HEK293T (cell line): Measurements from ENCODE around the gene GDF2.

Experiments used
- ARNT ChIP-seq: fragments of 450-650 bp; IDR thresholded peaks from 2 replicates; pipeline ENCODE4 v1.6.1; 2017; ENCODE audit warnings: mild to moderate bottlenecking
- BHLHE40 ChIP-seq: fragments of 450-650 bp; IDR thresholded peaks from 2 replicates; pipeline ENCODE4 v1.6.1; 2016; ENCODE audit warnings: mild to moderate bottlenecking, moderate library complexity, borderline replicate concordance
- ELF4 ChIP-seq: fragments of 450-650 bp; IDR thresholded peaks from 2 replicates; pipeline ENCODE4 v1.6.1; 2017; ENCODE audit warnings: antibody characterized with exemption
- FOXK2 ChIP-seq: fragments of 450-650 bp; IDR thresholded peaks from 2 replicates; pipeline ENCODE4 v1.6.1; 2016; ENCODE audit warnings: mild to moderate bottlenecking
- FOXM1 ChIP-seq: fragments of 450-650 bp; IDR thresholded peaks from 2 replicates; pipeline ENCODE4 v1.6.1; 2017; ENCODE audit warnings: mild to moderate bottlenecking, borderline replicate concordance
- HDGF ChIP-seq: fragments of 450-650 bp; IDR thresholded peaks from 2 replicates; pipeline ENCODE4 v1.6.1; 2017; ENCODE audit warnings: antibody characterized with exemption, borderline replicate concordance
- LEF1 ChIP-seq: fragments of 450-650 bp; IDR thresholded peaks from 2 replicates; pipeline ENCODE4 v1.6.1; 2017; ENCODE audit warnings: mild to moderate bottlenecking, borderline replicate concordance
- SP1 ChIP-seq: fragments of 450-650 bp; IDR thresholded peaks from 2 replicates; pipeline ENCODE4 v1.6.1; 2017
- SUZ12 ChIP-seq: fragments of 450-650 bp; IDR thresholded peaks from 2 replicates; pipeline ENCODE4 v1.6.1; 2016; ENCODE audit warnings: mild to moderate bottlenecking
- TARDBP ChIP-seq: fragments of 450-650 bp; IDR thresholded peaks from 2 replicates; pipeline ENCODE4 v1.6.1; 2016
- ZNF384 ChIP-seq: fragments of 450-650 bp; IDR thresholded peaks from 2 replicates; pipeline ENCODE4 v1.6.1; 2016

GRCh38 chr10:47276576-47277351 lies 45.5 kb upstream of the GDF2 start:
- TF ChIP-seq ELF4, result no peak
- TF ChIP-seq FOXK2, result no peak
- TF ChIP-seq ARNT, result no peak
- TF ChIP-seq SP1, result no peak
- TF ChIP-seq TARDBP, result no peak
- no peak for TF ChIP-seq FOXM1
- TF ChIP-seq HDGF, result no peak
- TF ChIP-seq ZNF384, result no peak
- TF ChIP-seq LEF1, result no peak
- no peak for TF ChIP-seq BHLHE40
- TF ChIP-seq SUZ12, result no peak
